Tibial artery (tissue), 4 donors: ENCODE data around the gene STK16.

Experiments
- DNase-seq, 2 donors: peaks; one replicate each; pipeline ENCODE4 v3.0.0-alpha.2; 2019
- H3K27ac ChIP-seq, 2 donors: fragments of 200-600 bp; sonication (generic) in 1 of 2; 1 replicate in 1 of 2; 2 replicates in 1 of 2; pipeline ENCODE4 v1.5.1; 2018 to 2019; ENCODE audit warnings: mild to moderate bottlenecking in 1 of 2
- H3K27me3 ChIP-seq, 2 donors: fragments of 200-600 bp; sonication (generic) in 1 of 2; one replicate each; pipeline versions ENCODE4 v1.5.1 to v1.6.0; 2016 to 2019
- H3K36me3 ChIP-seq, 3 donors: fragments of 200-600 bp; sonication (generic) in 2 of 3; one replicate each; pipeline ENCODE4 v1.5.1; 2016 to 2019; ENCODE audit warnings: mild to moderate bottlenecking in 2 of 3
- H3K4me1 ChIP-seq, 4 donors: fragments of 200-600 bp; sonication (generic) in 2 of 4; 1 replicate in 3 of 4; 2 replicates in 1 of 4; pipeline ENCODE4 v1.5.1; 2016 to 2019
- H3K4me3 ChIP-seq, 2 donors: fragments of 200-600 bp; sonication (generic) in 1 of 2; 1 replicate in 1 of 2; 2 replicates in 1 of 2; pipeline ENCODE4 v1.5.1; 2018 to 2019; ENCODE audit warnings: mild to moderate bottlenecking in 2 of 2
- H3K9me3 ChIP-seq, 3 donors: fragments of 200-600 bp; sonication (generic) in 1 of 3; one replicate each; pipeline ENCODE4 v1.5.1; 2016 to 2019
- CTCF ChIP-seq, 2 experiments: fragments of 200-600 bp in 1 of 2; fragments of 450-650 bp in 1 of 2; IDR thresholded peaks; one replicate each; pipeline ENCODE4 v1.5.1; 2017 to 2019; ENCODE audit warnings: antibody characterized with exemption in 2 of 2, mild to moderate bottlenecking in 1 of 2, moderate library complexity in 1 of 2
- intact Hi-C: fragments of 100-400 bp; cut with DNase I; formaldehyde crosslinking; loops from one replicate; pipeline ENCODE4 v1.15.0; 2023; ENCODE audit warnings: low total_unique reads

STK16 gene

GRCh38 chr2:219245899-219246230 lies 586 bp downstream of the STK16 start:
- TF ChIP-seq CTCF (IDR thresholded peaks at IDR 0.05) = no peak
- peaks cover 9 to 32% (median 23%) of the 10 kb centered on the region in 3 donors for H3K36me3 ChIP-seq
- peaks cover 0 to 55% (median 49%) of the 10 kb centered on the region in 4 donors for H3K4me1 ChIP-seq
- H3K27me3 ChIP-seq = no peaks in the 10 kb centered on the region
- no peaks in the 10 kb centered on the region for H3K9me3 ChIP-seq
- H3K27ac ChIP-seq = peak overlapping the region; percentile 92 to 99
- no peak for DNase-seq
- peak overlapping the region; percentile 67 to 95 for H3K4me3 ChIP-seq
- intact Hi-C loops = loop anchor here (2.0 kb wide), 1 partner anchor 15 kb away; no protein-coding TSS in a partner anchor

GRCh38 chr2:219246559-219246958 lies 1.3 kb downstream of the STK16 start:
- Histone ChIP-seq H3K4me1 (peaks cover 0 to 62% (median 56%) of the 10 kb centered on the region in 4 donors), H3K9me3 (no peaks in the 10 kb centered on the region), H3K27me3 (no peaks in the 10 kb centered on the region), H3K27ac (peak overlapping the region; percentile 92 to 99), H3K4me3 (no peak overlapping the region), H3K36me3 (peaks cover 9 to 37% (median 29%) of the 10 kb centered on the region in 3 donors)
- intact Hi-C loops = no loop called here
- no peak for DNase-seq
- TF ChIP-seq CTCF (IDR thresholded peaks at IDR 0.05) = no peak

- Histone ChIP-seq H3K27me3 (no peaks in the 10 kb centered on the region), H3K4me1 (peaks cover 0 to 76% (median 69%) of the 10 kb centered on the region in 4 donors), H3K36me3 (peaks cover 9 to 37% (median 29%) of the 10 kb centered on the region in 3 donors), H3K4me3 (no peak overlapping the region), H3K27ac (peak overlapping the region; percentile 86 to 92), H3K9me3 (no peaks in the 10 kb centered on the region)
- intact Hi-C loops = no loop called here
- DNase-seq = no peak
- no peak for TF ChIP-seq CTCF (IDR thresholded peaks at IDR 0.05)
Observed at GRCh38 chr2:219247678-219248642, 2.7 kb downstream of the STK16 start.

- Histone ChIP-seq H3K36me3 (peaks cover 9 to 37% (median 29%) of the 10 kb centered on the region in 3 donors), H3K9me3 (no peaks in the 10 kb centered on the region), H3K4me3 (peak overlapping the region; percentile 5 to 23), H3K27ac (peak overlapping the region; percentile 86 to 92), H3K27me3 (no peaks in the 10 kb centered on the region), H3K4me1 (peaks cover 0 to 80% (median 69%) of the 10 kb centered on the region in 4 donors)
- DNase-seq = no peak
- intact Hi-C loops = no loop called here
- no peak for TF ChIP-seq CTCF (IDR thresholded peaks at IDR 0.05)
Observed at GRCh38 chr2:219248845-219249202, 3.5 kb downstream of the STK16 start.

GRCh38 chr2:219249203-219249980 lies 4.1 kb downstream of the STK16 start:
- H3K9me3 ChIP-seq = no peaks in the 10 kb centered on the region
- H3K27me3 ChIP-seq = no peaks in the 10 kb centered on the region
- intact Hi-C loops = no loop called here
- TF ChIP-seq CTCF (IDR thresholded peaks at IDR 0.05) = no peak
- H3K27ac ChIP-seq = peak overlapping the region; percentile 86 to 92
- peaks cover 0 to 85% (median 69%) of the 10 kb centered on the region in 4 donors for H3K4me1 ChIP-seq
- peak; percentile 71 to 90 for DNase-seq
- H3K4me3 ChIP-seq = peak overlapping the region; percentile 5 to 23
- H3K36me3 ChIP-seq = peaks cover 9 to 37% (median 29%) of the 10 kb centered on the region in 3 donors
